Left cardiac atrium (tissue), 4 donors: ENCODE data around the gene ZKSCAN3. TPM values are rescaled to one million over a fixed set of nuclear protein-coding genes. Genes with fewer than 3 reads are reported as not detected.
"Not testable (repeated sequence)": the region's sequence is repeated elsewhere in the genome, so short reads cannot be mapped to it uniquely, and the experiment has no call there.

Experiments
- ATAC-seq, 2 donors: fragments of 200-7000 bp; cut with Tn5 transposase; one replicate each; pipeline ENCODE4 v1.9.1; 2020; ENCODE audit warnings: mild to moderate bottlenecking in 2 of 2, moderate library complexity in 2 of 2
- DNase-seq: peaks from one replicate; pipeline ENCODE4 v3.0.0-alpha.2; 2020
- intact Hi-C, 2 donors: fragments of 100-400 bp; cut with DNase I; formaldehyde crosslinking; loops; one replicate each; pipeline versions ENCODE4 v1.14.1 to v1.15.1; 2022 to 2023
- total RNA-seq, 2 donors: library from RNA; stranded (reverse); fragmentation: NEBNext Ultra II Directional; extraction: Animal tissue kit (Norgen Biotek cat#: 25700); gene quantifications; one replicate each; pipeline ENCODE4 v1.2.1, GENCODE V29; 2021
- donor health status: DM: no; HTN: yes; CAD: no.
- donor health status: DM: no; HTN: yes; CAD: no; lungs with severe emphysema.
- donor health status: DM: yes; HTN: yes; CAD: no.
- donor health status: Dilated cardiomyopathy.

ZKSCAN3 gene
- total RNA-seq, 2 donors from 2014 or later = 3.2 to 4.6 TPM

DNA sequence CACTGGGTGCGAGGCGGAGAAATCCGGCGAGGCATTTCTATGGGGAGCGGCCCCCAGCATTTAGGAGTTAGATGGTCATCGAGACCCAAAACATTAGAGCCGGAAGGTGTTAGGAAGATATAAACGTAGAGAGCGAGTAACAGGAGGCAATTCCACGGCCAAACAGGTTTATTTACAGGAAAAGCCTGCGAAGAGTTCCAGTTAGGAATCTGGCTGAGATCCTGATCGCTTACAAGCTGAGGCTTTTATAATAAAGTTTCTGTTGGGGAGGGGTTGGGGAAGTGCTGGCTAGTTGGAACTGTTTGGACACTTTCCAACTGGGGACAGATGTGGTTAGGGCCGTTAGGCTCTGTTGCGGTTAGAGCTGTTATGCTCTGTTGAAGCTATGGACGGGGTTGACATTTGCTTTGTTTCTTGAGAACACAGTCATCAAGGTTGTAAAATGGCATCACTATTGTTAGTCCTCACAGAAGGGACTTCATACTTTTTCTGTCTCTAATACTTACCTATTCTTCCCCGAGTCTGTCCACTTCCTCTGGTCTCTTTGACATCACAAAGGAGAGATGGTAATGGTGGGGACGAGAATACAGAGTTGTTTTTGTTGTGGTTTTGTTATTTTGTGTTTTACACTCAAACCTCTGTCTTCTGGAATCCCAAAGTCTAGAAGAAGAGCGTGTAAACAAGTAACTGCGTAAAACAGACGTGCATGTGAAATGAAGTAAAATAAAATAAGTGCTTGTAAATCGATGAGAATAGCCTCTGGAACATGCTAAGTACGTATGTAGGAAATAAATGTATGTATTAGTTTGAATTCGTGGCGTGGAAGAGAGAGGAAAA is 13.2 kb upstream of the ZKSCAN3 start:
- intact Hi-C loops = no loop called here
- DNase-seq = no peak

DNA sequence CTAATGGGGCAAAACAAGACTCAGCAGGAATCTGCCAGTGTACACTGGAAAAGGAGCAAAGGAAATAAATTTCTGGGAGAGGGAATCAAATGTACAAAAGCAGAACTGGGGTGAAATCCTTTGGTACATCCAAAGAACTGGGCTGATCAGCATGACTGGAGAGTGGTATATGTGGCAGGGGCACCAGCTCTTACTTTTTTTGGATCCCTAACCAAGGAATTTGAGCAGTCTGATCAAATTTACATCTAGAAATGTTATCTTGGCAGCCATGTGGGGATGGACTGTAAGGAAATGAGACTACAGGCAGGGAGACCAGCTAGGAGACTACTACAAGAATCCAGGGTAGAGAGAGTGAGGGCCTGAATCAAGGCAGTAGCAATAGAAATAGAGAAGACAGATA is 12.6 kb upstream of the ZKSCAN3 start:
- no peak for DNase-seq
- no peak for ATAC-seq
- intact Hi-C loops = no loop called here

More for the DNA sequence above, 13.2 kb upstream of the ZKSCAN3 start:
- ATAC-seq = peak; percentile 52 to 54

DNA sequence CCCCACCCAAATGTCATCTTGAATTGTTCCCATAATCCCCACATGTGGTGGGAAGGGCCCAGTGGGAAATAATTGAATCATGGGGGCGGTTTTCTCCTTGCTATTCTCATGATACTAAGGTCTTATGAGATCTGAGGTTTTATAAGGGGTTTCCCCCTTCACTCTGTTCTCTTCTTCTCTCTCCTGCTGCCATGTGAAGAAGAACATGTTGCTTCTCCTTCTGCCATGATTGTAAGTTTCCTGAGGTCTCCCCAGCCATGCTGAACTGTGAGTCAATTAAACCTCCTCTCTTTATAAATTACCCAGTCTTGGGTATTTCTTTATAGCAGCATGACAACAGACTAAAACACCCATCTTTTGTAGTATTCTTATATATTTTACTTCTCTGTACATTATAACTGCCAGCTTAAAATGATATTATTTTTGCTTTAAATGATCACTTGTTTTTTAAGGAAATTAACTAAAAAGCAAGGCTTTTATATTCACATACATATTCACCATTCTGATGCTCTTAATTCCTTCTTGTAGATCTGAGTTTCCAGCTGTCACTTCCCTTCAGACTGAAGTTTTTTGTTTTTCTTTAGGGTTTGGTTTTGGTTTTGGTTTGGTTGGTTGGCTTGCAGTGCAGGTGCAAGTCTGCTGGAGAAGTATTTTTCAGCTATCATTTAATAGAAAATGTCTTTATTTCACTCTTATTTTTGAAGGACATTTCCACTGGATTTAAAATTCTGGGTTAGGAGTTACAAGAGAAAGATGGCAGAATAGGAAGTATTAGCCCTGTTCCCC is 9.2 kb upstream of the ZKSCAN3 start:
- no peak for ATAC-seq
- no peak for DNase-seq
- intact Hi-C loops = loop anchor here in 1 of 2 donors (5.0 kb wide), 1 partner anchor 58 kb away; the partner anchor contains the start of gene PGBD1

DNA sequence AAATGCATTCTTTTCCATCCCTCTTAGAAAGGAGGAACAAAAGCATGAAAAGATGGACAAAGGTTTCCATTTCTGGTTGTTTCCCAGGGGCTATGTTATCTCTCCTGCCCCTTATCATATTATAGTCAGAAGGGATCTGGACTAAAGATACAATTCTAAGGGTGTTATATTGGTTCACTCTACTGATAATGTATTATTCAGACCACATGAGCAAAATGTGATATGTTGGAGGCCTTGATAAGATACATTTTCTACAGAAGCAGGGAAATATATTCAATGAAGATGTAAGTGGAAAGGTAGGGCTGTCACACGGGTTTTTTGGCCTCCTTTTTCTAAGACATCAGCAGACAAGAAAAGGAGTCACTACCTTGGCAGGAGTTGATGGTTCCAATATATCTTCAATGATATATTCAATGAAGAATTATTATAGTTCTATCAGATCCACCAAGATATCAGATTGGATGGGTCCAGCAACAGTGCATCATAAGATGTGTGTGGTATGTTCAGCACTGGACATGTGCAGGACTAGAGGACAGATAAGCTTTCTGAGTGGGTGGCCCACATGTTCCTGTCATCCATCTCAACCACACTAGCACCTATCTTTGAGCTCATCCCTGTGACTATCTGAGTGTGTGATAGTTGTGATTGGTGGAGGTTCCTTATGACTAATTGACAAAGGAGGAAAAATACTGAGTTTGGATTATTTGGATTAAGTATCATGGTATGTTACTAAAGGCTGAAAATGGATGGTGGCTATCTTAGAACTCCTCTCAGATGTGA is 5.7 kb upstream of the ZKSCAN3 start:
- intact Hi-C loops = loop anchor here in 1 of 2 donors (5.0 kb wide), 1 partner anchor 62 kb away; the partner anchor contains the start of gene PGBD1
- DNase-seq (no peak), ATAC-seq (no peak)

DNA sequence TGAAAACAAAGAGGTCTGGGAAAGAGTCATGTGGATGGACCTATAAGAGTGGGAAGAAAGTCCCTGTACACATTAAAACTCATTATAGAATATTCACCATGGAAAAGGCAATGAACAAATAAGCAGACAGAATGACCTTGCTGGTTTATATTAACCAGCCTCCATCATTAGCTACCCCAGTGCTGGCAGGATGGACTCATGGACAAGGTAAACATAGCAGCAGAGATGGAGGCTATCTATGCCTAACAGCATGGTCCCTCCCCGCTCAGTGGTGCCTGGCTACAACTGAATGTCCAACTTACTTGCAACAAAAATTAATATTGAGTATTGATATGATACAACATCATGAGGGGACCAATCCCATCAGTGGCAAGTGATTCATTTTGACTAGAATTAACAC is 4.5 kb upstream of the ZKSCAN3 start:
- ATAC-seq = no peak
- intact Hi-C loops = no loop called here
- DNase-seq = no peak

DNA sequence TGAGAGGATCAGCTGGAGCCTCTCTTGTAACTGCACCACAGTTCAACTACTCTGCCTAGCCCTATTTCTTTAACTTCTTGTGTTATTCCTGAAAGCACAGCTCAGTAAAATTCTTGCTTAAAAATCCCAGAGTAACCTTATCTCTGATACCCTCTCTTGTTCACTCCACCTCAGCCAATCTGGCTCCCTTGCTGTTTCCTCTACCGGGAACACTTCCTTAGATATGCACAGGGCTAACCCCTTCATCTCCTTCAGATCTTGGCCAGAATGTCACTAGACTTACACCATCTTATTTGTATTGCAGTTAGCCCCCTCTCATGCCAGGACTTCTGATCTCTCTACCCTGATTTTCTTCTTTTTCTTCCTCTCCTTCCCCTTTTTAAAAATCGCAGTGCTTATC is 2.6 kb upstream of the ZKSCAN3 start:
- intact Hi-C loops = no loop called here
- no peak for ATAC-seq

DNA sequence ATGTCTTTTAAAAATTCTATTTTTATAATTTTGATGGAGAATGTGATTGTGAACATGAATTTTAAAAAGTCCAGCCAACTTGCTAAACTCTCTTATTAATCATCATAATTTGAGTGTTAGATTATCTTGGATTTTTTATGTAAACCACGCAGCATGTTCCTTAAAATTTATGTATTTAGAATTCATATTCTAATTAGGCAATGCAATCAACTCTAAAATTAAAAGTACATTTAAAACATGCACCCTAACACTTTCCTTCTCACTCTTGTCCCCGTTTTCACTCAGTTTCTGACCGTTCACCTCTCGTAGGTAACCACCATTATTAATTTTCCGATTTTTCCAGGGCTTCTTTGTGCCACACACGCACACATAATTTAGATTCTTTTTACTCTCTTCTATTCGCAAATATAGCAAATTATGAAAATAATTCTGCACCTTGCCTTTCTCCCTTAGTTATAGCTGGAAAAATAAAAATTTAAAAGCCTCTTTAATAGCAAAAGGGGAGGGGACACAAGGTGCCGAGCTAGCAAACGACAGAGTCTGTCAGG is 329 bp upstream of the ZKSCAN3 start:
- DNase-seq = no peak
- peak in 1 of 2 donors; percentile 6 for ATAC-seq
- intact Hi-C loops = no loop called here

More for the DNA sequence above, 2.6 kb upstream of the ZKSCAN3 start:
- no peak for DNase-seq

DNA sequence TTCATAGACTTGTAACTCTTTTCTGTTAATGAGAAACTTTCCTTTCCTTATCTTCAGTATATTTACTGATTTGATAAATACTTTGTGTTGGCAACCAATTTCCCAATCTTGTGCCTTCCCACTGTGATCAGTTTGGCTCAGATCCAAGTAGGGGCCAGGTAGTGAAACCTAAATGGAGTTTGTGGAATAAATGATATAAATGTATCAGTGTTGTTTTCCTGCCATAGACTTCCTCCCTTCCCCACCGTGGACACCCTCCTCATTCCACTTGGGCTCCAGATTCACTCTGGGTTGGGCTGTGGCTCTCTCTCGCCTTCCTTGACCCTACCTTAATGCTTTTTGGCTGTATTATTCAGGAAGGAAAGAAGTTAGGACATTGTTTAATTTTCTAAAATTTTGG is 1.3 kb downstream of the ZKSCAN3 start:
- DNase-seq = no peak
- no peak for ATAC-seq
- intact Hi-C loops = loop anchor here in 1 of 2 donors (10.0 kb wide), 1 partner anchor 216 kb away; no protein-coding TSS in a partner anchor

DNA sequence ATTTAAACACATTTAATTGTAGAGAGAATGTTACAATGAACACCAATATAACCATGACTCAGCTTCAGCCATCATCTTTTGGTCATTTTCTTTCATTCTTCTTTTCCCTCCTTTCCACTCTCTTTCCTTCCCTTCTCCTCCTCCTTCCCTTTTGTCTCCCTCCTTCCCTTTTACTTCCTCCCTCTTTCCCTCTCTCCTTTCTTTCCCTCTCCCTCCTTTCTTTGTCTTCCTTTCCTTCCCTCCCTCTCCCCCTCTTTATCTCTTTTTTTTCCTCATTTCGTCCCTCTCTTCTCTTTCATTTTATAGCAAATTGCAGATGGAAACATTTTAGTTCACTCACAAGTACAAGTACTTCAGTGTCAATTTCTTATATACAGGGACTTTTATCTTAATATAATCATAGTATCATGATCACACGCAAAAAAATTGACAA is 1.8 kb downstream of the ZKSCAN3 start:
- DNase-seq = no peak
- ATAC-seq = no peak
- intact Hi-C loops = loop anchor here in 1 of 2 donors (10.0 kb wide), 1 partner anchor 217 kb away; no protein-coding TSS in a partner anchor

DNA sequence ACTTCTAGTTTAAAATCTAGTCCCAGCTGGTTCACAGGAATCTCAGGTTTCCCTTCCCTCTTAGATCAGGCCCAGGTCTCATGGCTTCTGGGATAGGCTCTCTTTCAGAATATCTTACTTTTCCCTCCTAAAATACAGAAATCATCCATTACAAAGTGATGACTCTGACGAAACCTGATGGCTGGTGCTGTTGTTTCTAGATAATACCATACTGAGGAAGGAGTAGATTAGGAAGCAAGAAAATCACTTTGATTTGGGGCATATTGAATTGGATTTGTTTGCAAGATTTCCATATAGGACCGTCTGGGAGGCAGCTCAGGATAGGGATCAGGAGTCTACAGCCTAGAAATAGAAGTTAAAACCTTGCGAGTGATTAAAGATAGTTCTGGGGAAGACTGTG is 3.6 kb downstream of the ZKSCAN3 start:
- intact Hi-C loops = loop anchor here in 1 of 2 donors (10.0 kb wide), 1 partner anchor 219 kb away; no protein-coding TSS in a partner anchor
- ATAC-seq (no peak), DNase-seq (no peak)

DNA sequence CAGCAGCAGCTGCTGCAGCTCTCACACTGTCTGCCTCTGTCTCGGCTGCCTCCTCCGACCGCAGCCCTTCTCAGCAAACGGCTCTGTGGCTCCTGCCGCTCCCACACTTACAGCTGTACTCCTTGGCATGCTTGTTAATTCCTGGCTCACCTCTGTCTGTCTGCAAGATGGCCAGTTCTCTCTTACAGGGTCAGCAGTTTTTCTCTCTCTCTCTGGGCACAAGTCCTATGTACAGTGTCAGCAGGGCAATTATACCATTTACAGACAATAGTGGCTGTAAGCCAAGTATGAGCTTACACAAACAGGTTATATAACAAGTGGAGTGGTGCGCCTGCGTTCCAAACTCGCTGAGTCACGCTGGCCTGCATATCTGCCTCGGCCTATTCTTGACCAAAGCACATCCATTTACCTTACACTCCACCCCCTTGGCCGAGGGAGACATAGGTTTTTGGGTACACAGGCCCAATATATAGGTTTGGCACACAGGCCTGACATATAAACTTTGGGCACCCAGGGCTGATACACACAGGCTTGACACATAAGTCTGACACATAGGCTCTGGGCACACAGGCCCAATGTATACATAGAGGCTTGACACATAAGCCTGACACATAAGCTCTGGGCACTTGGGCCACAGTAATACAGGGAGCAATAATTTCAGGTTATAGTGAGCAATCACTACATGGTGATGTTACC is 4.4 kb downstream of the ZKSCAN3 start:
- DNase-seq = peak; percentile 70
- peak in 1 of 2 donors; percentile 22 for ATAC-seq
- intact Hi-C loops = loop anchor here in 1 of 2 donors (10.0 kb wide), 1 partner anchor 219 kb away; no protein-coding TSS in a partner anchor

DNA sequence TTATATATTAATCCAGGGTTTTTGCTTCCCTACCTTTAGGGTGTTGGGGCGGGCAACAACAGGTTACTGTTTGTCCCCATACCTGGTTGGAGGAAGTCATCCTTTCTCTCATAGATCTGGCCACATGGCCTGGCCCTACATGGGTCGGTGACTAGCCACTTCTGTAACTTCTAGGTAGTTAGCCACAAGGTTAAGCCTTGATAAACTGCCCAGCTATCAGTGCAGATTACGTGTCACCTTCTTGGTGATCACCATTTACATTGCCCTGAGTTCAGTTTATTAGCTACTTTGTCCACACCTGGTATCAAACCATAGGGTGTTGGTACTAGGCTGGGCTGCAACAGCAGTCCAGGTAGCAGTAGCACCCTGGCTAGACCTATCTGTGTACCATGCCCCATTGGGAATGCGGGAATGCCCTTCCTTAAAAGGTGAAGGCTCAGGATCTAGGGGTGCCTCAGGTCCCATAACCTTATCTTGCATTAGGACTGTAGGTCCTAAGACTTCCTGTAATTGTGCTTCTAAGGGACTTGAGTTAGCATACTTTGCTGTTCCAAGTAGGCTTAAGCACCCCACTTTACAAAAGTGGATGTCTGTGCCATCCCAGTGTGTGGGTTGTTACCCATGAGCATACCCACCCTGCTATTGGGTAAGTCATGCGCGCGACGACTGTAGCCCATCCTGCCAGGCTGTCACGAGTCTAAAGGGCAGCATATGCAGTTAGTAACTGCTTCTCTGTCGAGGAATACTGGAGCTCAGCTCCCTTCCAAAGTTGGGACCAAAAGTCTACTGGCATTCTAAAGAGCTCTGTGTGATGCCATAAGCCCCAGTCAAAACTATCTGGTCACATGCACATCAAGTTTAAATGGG is 5.2 kb downstream of the ZKSCAN3 start:
- ATAC-seq = no peak
- no peak for DNase-seq
- intact Hi-C loops = loop anchor here (5.0 to 10.0 kb wide), 3 partner anchors 88 to 220 kb away; partner anchors contain the start of gene ZSCAN26 (in 1 of the 2)

DNA sequence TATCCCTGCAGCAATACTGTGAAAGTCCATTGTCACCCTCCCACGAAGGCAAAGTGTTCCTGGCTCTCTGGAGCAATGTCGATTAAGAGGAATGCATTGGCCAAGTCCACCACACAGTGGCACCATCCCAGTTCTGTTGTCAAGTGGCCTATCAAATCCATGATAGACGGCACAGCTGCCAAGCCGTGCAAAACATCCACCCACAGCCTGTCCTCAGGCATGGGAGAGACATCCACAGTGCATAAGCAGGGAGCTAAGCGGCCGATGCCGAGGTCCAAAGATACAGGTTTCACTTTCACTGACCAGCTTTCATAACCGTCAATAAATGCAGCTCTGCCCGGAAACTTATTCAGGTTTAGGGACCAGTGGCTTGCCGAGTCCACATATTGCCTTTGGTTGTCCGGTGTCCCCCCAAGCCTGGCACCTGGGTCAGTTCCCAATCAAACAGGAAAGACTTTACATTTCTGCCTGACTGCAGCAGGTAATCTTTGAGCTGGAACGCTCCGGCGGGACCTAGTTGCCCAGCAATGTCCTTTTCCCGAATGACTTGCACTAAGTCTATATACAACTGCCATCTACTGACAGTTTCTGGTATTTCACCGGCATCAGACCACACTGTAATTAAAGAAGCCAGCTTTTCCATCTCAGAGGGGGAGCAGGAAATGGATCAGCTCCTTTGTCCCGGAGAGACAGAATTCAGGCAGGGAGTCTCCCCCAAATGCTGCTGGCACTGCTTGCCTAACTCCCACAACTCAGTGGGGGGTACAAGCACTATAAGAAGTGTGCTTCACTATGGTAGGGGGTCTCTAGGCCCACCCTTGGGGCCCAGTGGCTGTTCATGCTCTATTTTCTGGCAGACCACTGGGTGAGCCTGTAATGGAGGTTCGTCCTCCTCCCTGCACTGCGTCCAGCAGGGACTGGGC is 6.3 kb downstream of the ZKSCAN3 start:
- intact Hi-C loops = loop anchor here (2.0 to 10.0 kb wide), 4 partner anchors 75 to 221 kb away; partner anchors contain the start of genes PGBD1 (in 1 of the 2) and ZSCAN26 (in 1 of the 2)
- peak; percentile 88 to 92 for ATAC-seq
- peak; percentile 66 for DNase-seq

DNA sequence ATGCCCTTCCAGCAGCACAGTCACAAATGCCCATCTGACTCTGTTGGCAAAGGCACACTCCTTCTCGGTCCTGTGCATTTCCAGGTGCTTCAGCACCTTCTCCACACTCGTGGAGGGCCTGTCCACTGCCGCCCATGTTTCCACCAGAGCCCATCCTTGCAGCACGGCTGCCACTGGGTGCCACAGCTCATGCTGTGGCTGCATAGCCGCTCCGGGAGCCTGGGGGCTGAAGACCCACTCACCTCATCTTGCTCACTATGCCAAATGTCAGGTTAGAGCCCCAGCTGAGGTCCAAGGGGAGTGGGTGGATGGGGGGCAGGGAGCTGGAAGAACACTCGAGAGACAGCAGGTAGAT is 6.9 kb downstream of the ZKSCAN3 start:
- intact Hi-C loops = loop anchor here (2.0 to 10.0 kb wide), 4 partner anchors 76 to 222 kb away; partner anchors contain the start of genes PGBD1 (in 1 of the 2) and ZSCAN26 (in 1 of the 2)
- ATAC-seq (no peak), DNase-seq (no peak)

DNA sequence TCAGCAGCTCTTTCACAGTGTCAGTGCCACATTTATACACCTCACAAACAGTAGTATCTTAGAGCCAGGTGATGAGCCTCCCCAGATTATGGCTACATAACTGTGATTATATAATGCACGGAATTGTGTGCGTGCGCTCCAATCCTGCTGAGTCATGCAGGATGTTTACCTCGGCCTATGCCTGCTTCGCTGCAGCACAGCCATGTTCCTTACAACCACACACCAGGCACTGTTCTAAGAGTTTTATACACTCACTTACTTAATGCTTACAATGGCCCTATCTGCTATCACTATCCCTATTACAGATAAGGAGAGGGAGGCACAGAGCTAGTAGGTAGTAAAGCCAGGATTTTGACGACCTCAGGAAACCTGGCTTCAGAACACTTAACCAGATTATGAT is 7.3 kb downstream of the ZKSCAN3 start:
- DNase-seq (no peak), ATAC-seq (no peak)
- intact Hi-C loops = loop anchor here (2.0 to 10.0 kb wide), 4 partner anchors 76 to 222 kb away; partner anchors contain the start of genes PGBD1 (in 1 of the 2) and ZSCAN26 (in 1 of the 2)

DNA sequence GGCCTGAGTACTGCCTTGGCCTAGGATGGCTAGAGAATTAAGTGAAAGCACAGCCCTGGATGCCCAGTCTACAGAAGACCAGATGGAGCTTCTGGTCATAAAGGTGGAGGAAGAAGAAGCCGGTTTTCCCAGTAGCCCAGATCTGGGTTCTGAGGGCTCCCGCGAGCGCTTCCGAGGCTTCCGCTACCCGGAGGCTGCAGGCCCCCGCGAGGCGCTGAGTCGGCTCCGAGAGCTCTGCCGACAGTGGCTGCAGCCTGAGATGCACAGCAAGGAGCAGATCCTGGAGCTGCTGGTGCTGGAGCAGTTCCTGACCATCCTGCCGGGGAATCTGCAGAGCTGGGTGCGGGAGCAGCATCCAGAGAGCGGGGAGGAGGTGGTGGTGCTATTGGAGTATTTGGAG is 9.8 kb downstream of the ZKSCAN3 start:
- not testable (repeated sequence) for DNase-seq, ATAC-seq
- intact Hi-C loops = loop anchor here (5.0 to 10.0 kb wide), 3 partner anchors 92 to 225 kb away; partner anchors contain the start of gene ZSCAN26 (in 1 of the 2)
